LNCaP clone FGC (cell line): Measurements from ENCODE around the gene MNS1.

Experiments used
- DNase-seq: peaks from one replicate; pipeline ENCODE4 v3.0.0-alpha.2; 2011; ENCODE audit warnings: low read depth
- H3K4me3 ChIP-seq: 2 replicates; pipeline ENCODE4 v1.5.1; 2011; ENCODE audit warnings: mild to moderate bottlenecking, low read depth, low read length, control low read depth
- CTCF ChIP-seq: IDR thresholded peaks from 2 replicates; pipeline ENCODE4 v1.5.1; 2012; ENCODE audit warnings: mild to moderate bottlenecking; ENCODE audit not compliant: control insufficient read depth, insufficient read depth; ENCODE audit errors: extremely low read depth

MNS1 gene

GRCh38 chr15:56456229-56456628, 8.7 kb downstream of the MNS1 start:
- no peak for DNase-seq
- no peak overlapping the region for H3K4me3 ChIP-seq
- TF ChIP-seq CTCF, result no peak

GRCh38 chr15:56454836-56455235, 10.1 kb downstream of the MNS1 start:
- TF ChIP-seq CTCF, result no peak
- no peak for DNase-seq
- H3K4me3 ChIP-seq, result no peak overlapping the region

- no peak for DNase-seq
- TF ChIP-seq CTCF, result no peak
- H3K4me3 ChIP-seq, result no peak overlapping the region
Measured at GRCh38 chr15:56445746-56446145, 19.2 kb downstream of the MNS1 start.

- no peak for TF ChIP-seq CTCF
- no peak for DNase-seq
- no peak overlapping the region for H3K4me3 ChIP-seq
Measured at GRCh38 chr15:56442354-56442753, 22.6 kb downstream of the MNS1 start.

GRCh38 chr15:56440214-56440770, 24.6 kb downstream of the MNS1 start:
- no peak for TF ChIP-seq CTCF
- DNase-seq, result no peak

GRCh38 chr15:56432304-56432703, 32.6 kb downstream of the MNS1 start:
- no peak for DNase-seq
- TF ChIP-seq CTCF, result no peak

More at GRCh38 chr15:56440214-56440770, 24.6 kb downstream of the MNS1 start:
- H3K4me3 ChIP-seq, result no peak overlapping the region

GRCh38 chr15:56428821-56429458, 36.0 kb downstream of the MNS1 start:
- peak; percentile 17 for DNase-seq
- TF ChIP-seq CTCF, result peak; percentile 51
- H3K4me3 ChIP-seq, result no peak overlapping the region

More at GRCh38 chr15:56432304-56432703, 32.6 kb downstream of the MNS1 start:
- no peak overlapping the region for H3K4me3 ChIP-seq
